Activated effector memory CD4-positive, alpha-beta T cell treated with Interleukin-2 at 50 U/mL for 16 hours (primary cell): Measurements from ENCODE around the gene PER1.

Experiments used
- DNase-seq: peaks from one replicate; pipeline ENCODE4 v3.0.0-alpha.2; 2020

The PER1 gene

GRCh38 chr17:8091033-8091687 lies 61.0 kb downstream of the PER1 start:
- no peak for DNase-seq
